Mesothelial cell of epicardium (in vitro differentiated cells): ENCODE measurements around the gene FEZ2. TPM values are rescaled to one million over a fixed set of nuclear protein-coding genes. Genes with fewer than 3 reads are reported as not detected.

Source experiments
- DNase-seq, 2 experiments: peaks; one replicate each; pipeline ENCODE4 v3.0.0; 2021; ENCODE audit warnings: low spot score in 2 of 2; ENCODE audit not compliant: unreplicated experiment in 2 of 2
- H3K27ac Mint-ChIP-seq: 2 replicates; pipeline ENCODE4 v1.8.0; 2021; ENCODE audit warnings: mixed read lengths
- H3K27me3 Mint-ChIP-seq: 2 replicates; pipeline ENCODE4 v1.8.0; 2021; ENCODE audit warnings: low read depth, mixed read lengths
- H3K36me3 Mint-ChIP-seq: 2 replicates; pipeline ENCODE4 v1.8.0; 2021; ENCODE audit warnings: mixed read lengths
- H3K4me1 Mint-ChIP-seq: 2 replicates; pipeline ENCODE4 v1.8.0; 2021; ENCODE audit warnings: mixed read lengths
- H3K4me3 Mint-ChIP-seq: 2 replicates; pipeline ENCODE4 v1.8.0; 2021; ENCODE audit warnings: mild to moderate bottlenecking, moderate library complexity, mixed read lengths
- H3K9me3 Mint-ChIP-seq: 2 replicates; pipeline ENCODE4 v1.8.0; 2021; ENCODE audit warnings: mixed read lengths
- total RNA-seq: library from RNA; stranded (reverse); gene quantifications from 3 replicates; pipeline ENCODE4 v1.2.1, GENCODE V29; 2021
- TF ChIP-seq, protein P1 (sequence below): fragments of 200-600 bp; sonication (generic); IDR thresholded peaks from one replicate; pipeline ENCODE4 v1.5.0; 2021; ENCODE audit warnings: antibody characterized with exemption; ENCODE audit not compliant: unreplicated experiment

FEZ2 gene
- total RNA-seq, 1 donor from 2014 or later, result 60.4 TPM

DNA sequence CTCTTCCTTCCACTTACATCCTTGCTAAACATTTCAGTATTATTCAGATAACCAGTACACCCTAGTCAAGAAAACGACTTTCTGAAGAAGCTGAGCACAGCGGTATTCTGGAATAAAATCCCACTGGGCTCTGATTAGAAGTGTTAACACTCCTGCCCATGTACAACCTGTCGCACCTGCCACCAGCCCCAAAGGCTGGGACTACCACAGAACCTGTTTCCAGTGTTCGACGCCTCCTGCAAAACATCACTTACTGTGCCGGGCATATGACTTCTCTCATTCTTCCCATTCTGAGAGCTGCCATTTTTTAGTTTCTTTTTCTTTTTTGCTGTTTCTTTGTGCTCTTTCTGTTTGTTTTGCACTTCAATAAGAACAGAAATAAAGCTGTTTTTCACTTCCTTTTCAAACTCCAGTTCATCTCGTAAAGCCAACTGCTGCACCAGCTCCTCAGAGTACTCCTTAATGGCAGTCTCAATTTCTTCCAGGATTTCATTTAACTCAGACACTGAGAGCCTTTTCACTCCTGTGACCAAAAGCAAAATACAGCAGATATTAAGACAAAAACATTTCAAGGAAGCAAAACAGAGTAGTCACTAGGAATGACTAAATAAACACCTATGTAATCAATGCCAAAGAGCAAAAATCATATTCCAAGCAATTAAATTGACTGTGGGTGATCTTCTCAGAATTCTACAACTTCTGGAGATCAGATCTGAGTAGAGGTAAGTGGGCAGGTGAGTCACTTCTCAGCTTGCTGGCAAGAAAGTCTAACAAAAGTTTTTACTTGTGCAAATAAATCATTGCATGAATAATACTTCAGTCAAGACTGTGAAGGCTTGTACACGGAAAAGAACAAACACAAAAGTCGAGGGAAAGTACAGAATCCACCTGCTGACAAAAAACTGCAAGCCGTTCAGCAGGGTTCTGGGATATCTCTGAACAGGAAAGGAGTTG, 19.3 kb downstream of the FEZ2 start:
- TF ChIP-seq, protein P1, sequence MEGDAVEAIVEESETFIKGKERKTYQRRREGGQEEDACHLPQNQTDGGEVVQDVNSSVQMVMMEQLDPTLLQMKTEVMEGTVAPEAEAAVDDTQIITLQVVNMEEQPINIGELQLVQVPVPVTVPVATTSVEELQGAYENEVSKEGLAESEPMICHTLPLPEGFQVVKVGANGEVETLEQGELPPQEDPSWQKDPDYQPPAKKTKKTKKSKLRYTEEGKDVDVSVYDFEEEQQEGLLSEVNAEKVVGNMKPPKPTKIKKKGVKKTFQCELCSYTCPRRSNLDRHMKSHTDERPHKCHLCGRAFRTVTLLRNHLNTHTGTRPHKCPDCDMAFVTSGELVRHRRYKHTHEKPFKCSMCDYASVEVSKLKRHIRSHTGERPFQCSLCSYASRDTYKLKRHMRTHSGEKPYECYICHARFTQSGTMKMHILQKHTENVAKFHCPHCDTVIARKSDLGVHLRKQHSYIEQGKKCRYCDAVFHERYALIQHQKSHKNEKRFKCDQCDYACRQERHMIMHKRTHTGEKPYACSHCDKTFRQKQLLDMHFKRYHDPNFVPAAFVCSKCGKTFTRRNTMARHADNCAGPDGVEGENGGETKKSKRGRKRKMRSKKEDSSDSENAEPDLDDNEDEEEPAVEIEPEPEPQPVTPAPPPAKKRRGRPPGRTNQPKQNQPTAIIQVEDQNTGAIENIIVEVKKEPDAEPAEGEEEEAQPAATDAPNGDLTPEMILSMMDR, result no peak
- DNase-seq, result no peak
- Mint-ChIP-seq H3K4me3 (no peak overlapping the region), H3K9me3 (peaks cover 4% of the 10 kb centered on the region), H3K27me3 (no peaks in the 10 kb centered on the region), H3K36me3 (peaks cover 74% of the 10 kb centered on the region), H3K27ac (peak overlapping the region; percentile 49), H3K4me1 (peaks cover 11% of the 10 kb centered on the region)

DNA sequence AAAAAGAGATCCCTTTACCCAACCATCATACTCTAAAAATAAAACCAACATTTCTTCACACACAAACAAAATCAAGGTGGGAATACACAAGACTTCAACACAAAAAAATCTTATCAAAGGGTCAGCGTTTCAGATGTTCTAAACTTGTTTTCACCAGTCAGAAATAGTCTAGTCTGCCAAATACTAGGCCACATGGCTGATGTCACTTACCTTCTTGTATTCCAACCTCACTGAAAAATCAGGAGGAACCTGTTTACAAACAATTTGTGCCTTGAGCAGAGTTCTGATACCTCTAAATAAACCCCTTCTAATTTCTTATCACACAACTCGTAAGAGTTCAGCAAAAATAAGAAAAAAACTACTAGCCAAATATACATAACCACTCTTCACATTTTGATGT, 20.1 kb downstream of the FEZ2 start:
- no peak overlapping the region for H3K4me3 Mint-ChIP-seq
- TF ChIP-seq, protein P1, result no peak
- H3K9me3 Mint-ChIP-seq, result peaks cover 4% of the 10 kb centered on the region
- DNase-seq, result no peak
- H3K36me3 Mint-ChIP-seq, result peaks cover 73% of the 10 kb centered on the region
- peaks cover 10% of the 10 kb centered on the region for H3K4me1 Mint-ChIP-seq
- H3K27ac Mint-ChIP-seq, result no peak overlapping the region
- H3K27me3 Mint-ChIP-seq, result no peaks in the 10 kb centered on the region

DNA sequence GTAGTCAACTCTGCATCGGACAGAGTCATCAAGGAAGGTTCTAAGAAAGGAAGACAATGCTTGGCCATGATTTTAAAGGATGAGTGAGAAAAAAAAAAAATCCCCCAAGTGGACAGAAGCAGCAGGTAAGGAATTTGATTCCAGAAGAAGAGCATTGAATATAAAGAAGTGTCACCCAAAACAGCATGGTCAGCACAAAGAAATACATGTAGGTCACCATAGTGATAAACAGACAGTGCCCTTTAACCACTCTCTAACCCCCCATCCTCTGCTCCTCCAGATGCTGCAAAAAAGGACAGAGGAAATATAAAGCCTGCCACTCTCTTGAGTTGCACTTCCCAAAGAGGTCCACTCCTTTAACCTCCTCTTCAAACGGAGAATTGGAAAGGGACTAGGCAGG, 23.4 kb downstream of the FEZ2 start:
- no peak for DNase-seq
- TF ChIP-seq, protein P1, result no peak
- Mint-ChIP-seq H3K4me1 (peaks cover 22% of the 10 kb centered on the region), H3K36me3 (peaks cover 50% of the 10 kb centered on the region), H3K27me3 (no peaks in the 10 kb centered on the region), H3K9me3 (no peaks in the 10 kb centered on the region), H3K4me3 (no peak overlapping the region), H3K27ac (no peak overlapping the region)

DNA sequence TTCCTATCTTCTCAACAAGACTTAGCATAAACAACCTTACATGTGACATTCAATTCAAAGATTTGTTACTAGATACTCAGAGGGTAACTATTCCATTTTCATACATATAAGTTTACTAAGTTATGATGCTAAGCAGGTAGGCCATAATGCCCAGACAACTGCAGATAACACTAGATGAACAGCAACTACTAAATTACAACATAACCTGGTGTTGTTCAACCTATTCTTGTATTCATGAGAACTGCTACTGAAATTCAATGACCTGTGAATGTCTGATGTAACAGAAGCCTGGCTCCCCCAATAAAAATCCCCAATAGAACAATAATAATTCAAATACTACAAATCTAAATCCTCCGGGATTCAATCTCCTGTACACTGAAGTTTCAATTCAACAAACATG, 24.8 kb downstream of the FEZ2 start:
- Mint-ChIP-seq H3K27me3 (no peaks in the 10 kb centered on the region), H3K27ac (peak overlapping the region; percentile 94), H3K4me3 (no peak overlapping the region), H3K36me3 (peaks cover 37% of the 10 kb centered on the region), H3K4me1 (peaks cover 34% of the 10 kb centered on the region), H3K9me3 (no peaks in the 10 kb centered on the region)
- TF ChIP-seq, protein P1, result no peak
- no peak for DNase-seq

DNA sequence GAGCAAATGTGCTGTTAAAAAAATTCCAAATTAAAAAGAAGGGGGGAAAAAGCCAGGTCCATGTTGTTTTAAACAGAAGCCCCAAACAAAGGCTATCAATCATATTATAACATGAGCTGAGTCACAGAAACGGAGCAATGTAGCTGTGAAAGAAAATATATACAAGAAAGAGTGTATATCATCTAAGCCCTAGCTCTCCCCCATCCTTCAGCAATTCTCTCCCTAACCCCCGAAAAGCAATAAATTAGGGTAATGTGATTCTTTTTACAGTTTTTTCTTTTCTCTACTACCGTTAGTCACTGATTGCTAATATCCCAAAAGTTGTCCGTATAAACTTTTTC, 25.3 kb downstream of the FEZ2 start:
- DNase-seq, result no peak
- Mint-ChIP-seq H3K4me3 (no peak overlapping the region), H3K9me3 (no peaks in the 10 kb centered on the region), H3K27me3 (no peaks in the 10 kb centered on the region), H3K27ac (peak overlapping the region; percentile 94), H3K4me1 (peaks cover 38% of the 10 kb centered on the region), H3K36me3 (peaks cover 32% of the 10 kb centered on the region)
- TF ChIP-seq, protein P1, result no peak
